H9 (cell line): ENCODE results near the gene CTNNA1. TPM values are rescaled to one million over a fixed set of nuclear protein-coding genes. Genes with fewer than 3 reads are reported as not detected.

Experiments used
- DNase-seq: peaks from one replicate; pipeline ENCODE4 v3.0.0-alpha.2; 2017
- H2AFZ ChIP-seq: one replicate; pipeline ENCODE4 v1.6.1; 2013; ENCODE audit warnings: mild to moderate bottlenecking, low read length, control low read depth, moderate library complexity
- H2AK5ac ChIP-seq: 2 replicates; pipeline ENCODE4 v1.6.1; 2013; ENCODE audit warnings: low read length, control low read depth, mixed read lengths; ENCODE audit not compliant: insufficient read length
- H2BK120ac ChIP-seq: one replicate; pipeline ENCODE4 v1.6.1; 2013; ENCODE audit warnings: low read depth, mild to moderate bottlenecking, low read length, control low read depth, inconsistent platforms; ENCODE audit not compliant: poor library complexity, severe bottlenecking
- H2BK12ac ChIP-seq: 2 replicates; pipeline ENCODE4 v1.6.1; 2013; ENCODE audit warnings: low read length, control low read depth, mixed read lengths, low read depth; ENCODE audit not compliant: insufficient read length
- H2BK15ac ChIP-seq: 2 replicates; pipeline ENCODE4 v1.6.1; 2013; ENCODE audit warnings: low read depth, low read length, control low read depth
- H2BK20ac ChIP-seq: one replicate; pipeline ENCODE4 v1.6.1; 2013; ENCODE audit warnings: low read depth, mild to moderate bottlenecking, low read length, control low read depth, inconsistent platforms; ENCODE audit not compliant: poor library complexity, severe bottlenecking
- H2BK5ac ChIP-seq: 2 replicates; pipeline ENCODE4 v1.6.1; 2013; ENCODE audit warnings: low read length, control low read depth, mixed read lengths; ENCODE audit not compliant: insufficient read length
- H3K14ac ChIP-seq: 2 replicates; pipeline ENCODE4 v1.6.1; 2013; ENCODE audit warnings: low read length, control low read depth; ENCODE audit not compliant: insufficient read depth
- H3K18ac ChIP-seq: 2 replicates; pipeline ENCODE4 v1.6.1; 2013; ENCODE audit warnings: low read depth, mild to moderate bottlenecking, mixed read lengths, low read length, control low read depth; ENCODE audit not compliant: insufficient read length
- H3K23ac ChIP-seq: 2 replicates; pipeline ENCODE4 v1.6.1; 2013; ENCODE audit warnings: low read length, control low read depth, mixed read lengths, low read depth; ENCODE audit not compliant: insufficient read length
- H3K23me2 ChIP-seq: 2 replicates; pipeline ENCODE4 v1.6.1; 2013; ENCODE audit warnings: low read depth, mild to moderate bottlenecking, mixed read lengths, low read length, control low read depth; ENCODE audit not compliant: insufficient read length, poor library complexity, severe bottlenecking
- H3K27ac ChIP-seq: 2 replicates; pipeline ENCODE4 v1.5.1; 2013; ENCODE audit warnings: low read length, control low read depth, mixed read lengths, low read depth; ENCODE audit not compliant: insufficient read length
- H3K27me3 ChIP-seq: 2 replicates; pipeline ENCODE4 v1.6.1; 2013; ENCODE audit warnings: low read length, control low read depth, inconsistent platforms; ENCODE audit not compliant: insufficient read depth
- H3K4ac ChIP-seq: 2 replicates; pipeline ENCODE4 v1.6.1; 2013; ENCODE audit warnings: low read depth, mild to moderate bottlenecking, control low read depth, inconsistent platforms, low read length, moderate library complexity
- H3K4me1 ChIP-seq: 2 replicates; pipeline ENCODE4 v1.6.1; 2013; ENCODE audit warnings: low read length, control low read depth, inconsistent platforms; ENCODE audit not compliant: insufficient read depth
- H3K4me2 ChIP-seq: 2 replicates; pipeline ENCODE4 v1.6.1; 2013; ENCODE audit warnings: low read length, control low read depth, mixed read lengths; ENCODE audit not compliant: insufficient read length, insufficient read depth
- H3K56ac ChIP-seq: 2 replicates; pipeline ENCODE4 v1.6.1; 2013; ENCODE audit warnings: low read depth, mild to moderate bottlenecking, mixed read lengths, low read length, control low read depth; ENCODE audit not compliant: insufficient read length
- H3K79me1 ChIP-seq: 2 replicates; pipeline ENCODE4 v1.6.1; 2013; ENCODE audit warnings: low read depth, mild to moderate bottlenecking, moderate library complexity, low read length, control low read depth, inconsistent platforms; ENCODE audit not compliant: insufficient read depth, poor library complexity, severe bottlenecking
- H3K79me2 ChIP-seq: 2 replicates; pipeline ENCODE4 v1.6.1; 2013; ENCODE audit warnings: low read length, control low read depth, inconsistent platforms; ENCODE audit not compliant: insufficient read depth
- H3K9ac ChIP-seq: 2 replicates; pipeline ENCODE4 v1.6.1; 2013; ENCODE audit warnings: low read length, control low read depth, mixed read lengths; ENCODE audit not compliant: insufficient read length; ENCODE audit errors: extremely low read depth
- H3K9me3 ChIP-seq: one replicate; pipeline ENCODE4 v1.6.1; 2013; ENCODE audit warnings: low read depth, low read length, inconsistent platforms; ENCODE audit not compliant: control insufficient read depth
- H3T11ph ChIP-seq: one replicate; pipeline ENCODE4 v1.6.1; 2013; ENCODE audit warnings: mild to moderate bottlenecking, low read length, control low read depth, inconsistent platforms
- H4K20me1 ChIP-seq: one replicate; pipeline ENCODE4 v1.6.1; 2013; ENCODE audit not compliant: control insufficient read depth, insufficient read length, insufficient read depth
- H4K5ac ChIP-seq: 2 replicates; pipeline ENCODE4 v1.6.1; 2013; ENCODE audit warnings: low read depth, mild to moderate bottlenecking, mixed read lengths, low read length, control low read depth; ENCODE audit not compliant: insufficient read length
- H4K8ac ChIP-seq: replicated peaks from 2 replicates; pipeline ENCODE4 v1.6.1; 2013; ENCODE audit warnings: low read length, control low read depth, mixed read lengths, low read depth; ENCODE audit not compliant: insufficient read length
- H4K91ac ChIP-seq: 2 replicates; pipeline ENCODE4 v1.6.1; 2013; ENCODE audit warnings: low read depth, mild to moderate bottlenecking, moderate library complexity, mixed read lengths, low read length, control low read depth; ENCODE audit not compliant: insufficient read length
- H3K27ac Mint-ChIP-seq, 3 experiments: 2 replicates in 2 of 3; 3 replicates in 1 of 3; pipeline ENCODE4 v1.8.0; 2020 to 2021; ENCODE audit warnings: mixed read lengths in 3 of 3, mild to moderate bottlenecking in 1 of 3, moderate library complexity in 1 of 3
- H3K27me3 Mint-ChIP-seq: 2 replicates; pipeline ENCODE4 v1.8.0; 2021; ENCODE audit warnings: low read depth, mild to moderate bottlenecking, moderate library complexity, mixed read lengths
- H3K36me3 Mint-ChIP-seq, 3 experiments: 2 replicates in 2 of 3; 3 replicates in 1 of 3; pipeline ENCODE4 v1.8.0; 2020 to 2021; ENCODE audit warnings: low read depth in 3 of 3, mixed read lengths in 3 of 3; ENCODE audit not compliant: insufficient read depth in 1 of 3
- H3K4me1 Mint-ChIP-seq, 2 experiments: 2 replicates each; pipeline ENCODE4 v1.8.0; 2020; ENCODE audit warnings: mixed read lengths in 2 of 2
- H3K4me3 Mint-ChIP-seq, 2 experiments: 2 replicates in 1 of 2; 3 replicates in 1 of 2; pipeline ENCODE4 v1.8.0; 2020 to 2021; ENCODE audit warnings: mild to moderate bottlenecking in 2 of 2, mixed read lengths in 2 of 2, moderate library complexity in 1 of 2
- H3K9me3 Mint-ChIP-seq, 2 experiments: 2 replicates in 1 of 2; 3 replicates in 1 of 2; pipeline ENCODE4 v1.8.0; 2020; ENCODE audit warnings: mild to moderate bottlenecking in 2 of 2, mixed read lengths in 2 of 2, moderate library complexity in 1 of 2
- CTCF ChIP-seq: fragments of 200-600 bp; sonication (generic); conservative IDR thresholded peaks from 3 replicates; pipeline ENCODE4 v1.8.0; 2021; ENCODE audit warnings: antibody characterized with exemption, mild to moderate bottlenecking
- total RNA-seq: library from RNA; stranded (reverse); gene quantifications from 2 replicates; pipeline ENCODE4 v1.2.1, GENCODE V29; 2021

The CTNNA1 gene
- total RNA-seq, 1 experiment from 2014 or later, result 354 TPM

GRCh38 chr5:138911441-138911840, 158.2 kb downstream of the CTNNA1 start:
- H3K56ac ChIP-seq, result no peak overlapping the region
- no peak overlapping the region for H4K5ac ChIP-seq
- no peaks in the 10 kb centered on the region for H3K9me3 Mint-ChIP-seq
- no peak overlapping the region for H2BK15ac ChIP-seq
- H4K91ac ChIP-seq, result no peak overlapping the region
- H3K79me2 ChIP-seq, result no peaks in the 10 kb centered on the region
- H3K9me3 ChIP-seq, result no peaks in the 10 kb centered on the region
- no peaks in the 10 kb centered on the region for H3K27me3 Mint-ChIP-seq
- no peak overlapping the region for H3K4me3 Mint-ChIP-seq
- H3K4ac ChIP-seq, result no peak overlapping the region
- H4K8ac ChIP-seq, result no peak overlapping the region
- H3K79me1 ChIP-seq, result peaks cover 8% of the 10 kb centered on the region
- H4K20me1 ChIP-seq, result no peaks in the 10 kb centered on the region
- no peak overlapping the region for H3K9ac ChIP-seq
- H3K4me1 ChIP-seq, result no peaks in the 10 kb centered on the region
- H2BK12ac ChIP-seq, result no peak overlapping the region
- no peak overlapping the region for H3K23ac ChIP-seq
- H3K18ac ChIP-seq, result no peak overlapping the region
- H2AK5ac ChIP-seq, result no peak overlapping the region
- H3K27me3 ChIP-seq, result no peaks in the 10 kb centered on the region
- no peak overlapping the region for H2BK5ac ChIP-seq
- H3K4me1 Mint-ChIP-seq, result peaks cover 0 to 7% of the 10 kb centered on the region in 2 experiments; a peak in 1 of 4 replicates
- H3K36me3 Mint-ChIP-seq, result peaks cover 6 to 63% (median 58%) of the 10 kb centered on the region in 3 experiments; a peak in 6 of 7 replicates
- DNase-seq, result no peak
- H3K27ac Mint-ChIP-seq, result peak overlapping the region in 2 of 3 experiments; percentile 22 to 70; a peak in 3 of 7 replicates
- H3K14ac ChIP-seq, result no peak overlapping the region
- H3T11ph ChIP-seq, result no peak overlapping the region
- H2BK20ac ChIP-seq, result no peak overlapping the region
- no peak for TF ChIP-seq CTCF
- H3K4me2 ChIP-seq, result no peak overlapping the region
- H3K27ac ChIP-seq, result no peak overlapping the region
- H3K23me2 ChIP-seq, result no peaks in the 10 kb centered on the region
- no peak overlapping the region for H2BK120ac ChIP-seq
- no peak overlapping the region for H2AFZ ChIP-seq
